Testis (tissue), 2 donors: Measurements from ENCODE around the gene CCER1.

Experiments
- CTCF ChIP-seq, 3 experiments: fragments of 450-650 bp in 2 of 3; fragments of 200-600 bp in 1 of 3; sonication (generic) in 1 of 3; IDR thresholded peaks; one replicate each; pipeline ENCODE4 v1.5.1; 2016 to 2019; ENCODE audit warnings: antibody characterized with exemption in 3 of 3, mild to moderate bottlenecking in 2 of 3, moderate library complexity in 1 of 3
- POLR2A ChIP-seq: fragments of 450-650 bp; IDR thresholded peaks from one replicate; pipeline ENCODE4 v1.6.1; 2017; ENCODE audit warnings: antibody characterized with exemption, mild to moderate bottlenecking, moderate library complexity

GRCh38 chr12:90978117-90978770 lies 23.3 kb upstream of the CCER1 start:
- TF ChIP-seq CTCF (IDR thresholded peaks at IDR 0.05) (peak; percentile 58 to 78 (median 63)), POLR2A (no peak)
